GM12891 (cell line): ENCODE measurements around the gene TBXAS1.

ENCODE experiments used
- POLR2AphosphoS5 ChIP-seq: IDR thresholded peaks from 2 replicates; pipeline ENCODE4 v1.6.1; 2011; ENCODE audit warnings: low read depth, low read length, control low read depth
- TAF1 ChIP-seq: IDR thresholded peaks from 2 replicates; pipeline ENCODE4 v1.6.1; 2011; ENCODE audit warnings: low read depth, low read length, control low read depth

GRCh38 chr7:139821349-139822105 lies 7.5 kb upstream of the TBXAS1 start:
- TF ChIP-seq POLR2AphosphoS5, result no peak
- no peak for TF ChIP-seq TAF1
